ENCODE measurements around the gene ARF1. TPM values are rescaled to one million over a fixed set of nuclear protein-coding genes. Genes with fewer than 3 reads are reported as not detected.
A peak's percentile ranks its signal among the peaks of the same experiment; 100 is the strongest.

The ARF1 gene
- total and polyA plus RNA-seq, 10 of the 15 experiments (the other 5 are each of a cell fraction or from before 2014, with no cell fraction given) = 48.4 to 508 (median 283) TPM

DNA sequence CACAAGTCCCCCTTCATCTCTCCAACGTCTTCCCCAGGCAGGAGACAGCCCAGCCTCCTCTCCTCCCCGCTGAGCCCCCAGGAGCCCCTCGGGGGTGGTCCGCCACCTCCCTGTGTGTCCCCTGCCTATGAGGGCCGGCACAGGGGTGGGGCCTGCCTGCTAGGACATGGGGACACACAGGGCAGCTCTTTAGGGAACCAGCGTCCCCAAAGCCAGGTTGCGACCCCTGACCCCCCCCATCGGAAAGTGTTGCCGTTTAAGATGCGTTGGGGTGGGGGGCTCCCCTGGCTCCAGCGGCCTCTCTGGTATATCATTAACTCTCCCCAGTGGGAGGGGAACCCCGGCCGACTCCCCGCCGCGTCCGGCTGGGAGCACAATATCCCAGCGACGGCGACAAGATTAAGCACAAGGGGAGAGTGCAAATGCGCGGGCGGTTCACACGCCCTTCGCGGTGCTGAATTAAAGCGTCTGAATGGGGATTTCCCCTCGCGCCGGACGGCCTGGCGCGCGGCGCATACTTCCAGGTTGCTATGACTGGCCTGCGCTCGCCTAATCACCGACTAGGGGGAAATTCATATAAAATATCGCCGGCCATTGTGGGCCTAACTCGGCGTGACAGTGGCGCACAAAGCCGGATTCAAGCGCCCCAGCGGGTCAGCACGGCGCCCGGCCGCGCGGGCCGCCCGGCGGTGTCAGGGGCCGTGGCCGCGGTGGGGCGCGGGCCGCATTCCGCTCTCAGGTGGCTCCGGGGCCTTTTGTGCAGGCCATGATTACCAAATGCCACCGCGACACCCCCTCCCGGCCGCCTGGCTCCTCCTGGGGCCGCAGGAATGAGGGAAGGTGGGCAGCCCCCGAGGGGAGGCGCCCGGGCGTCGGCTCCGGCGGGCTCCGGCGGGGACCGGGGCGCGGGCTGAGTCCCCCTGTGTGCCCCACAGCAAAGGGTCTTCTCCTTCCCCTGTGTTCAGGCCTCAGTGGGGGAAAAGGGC, 44.8 kb upstream of the ARF1 start:
- Histone ChIP-seq H3K4me1 (ENCODE audit: control insufficient read depth, insufficient read depth, low read length) (no peaks in the 10 kb centered on the region), H3K27ac (ENCODE audit: control insufficient read depth, insufficient read depth) (no peak overlapping the region), H3K9ac (ENCODE audit: control insufficient read depth, insufficient read depth, low read length) (no peak overlapping the region), H3K4me2 (ENCODE audit: control insufficient read depth, insufficient read depth) (peak overlapping the region; percentile 42; the same call in 1 of the 2 replicates), H3K9me3 (replicated peaks; ENCODE audit: control insufficient read depth, insufficient read depth, low read length) (no peaks in the 10 kb centered on the region; the same call in 2 of the 3 replicates), H3K4me3 (no peak overlapping the region), H2AFZ (ENCODE audit: control insufficient read depth, low read depth, low read length) (no peak overlapping the region), H3K27me3 (replicated peaks in 1 of 2; ENCODE audit: control insufficient read depth in 2 of 2, insufficient read depth in 2 of 2, low read length in 1 of 2) (peaks cover 0 to 10% of the 10 kb centered on the region in 2 experiments; a peak in 1 of 4 replicates), H3K36me3 (ENCODE audit: control insufficient read depth in 2 of 2, insufficient read depth in 2 of 2, low read length in 1 of 2) (no peaks in the 10 kb centered on the region), H4K20me1 (ENCODE audit: control insufficient read depth, insufficient read depth) (no peaks in the 10 kb centered on the region; the same call in 1 of the 2 replicates), H3K79me2 (ENCODE audit: control insufficient read depth, insufficient read depth, low read length) (no peaks in the 10 kb centered on the region)
- CTCF ChIA-PET = interaction anchor here (1.3 kb wide), 1 partner anchor 39 kb away, joined by 6 read pairs; no protein-coding TSS in a partner anchor
- BruUV-seq (replicated peaks) = no TSS peak
- SMC1A ChIA-PET (ENCODE audit: uncharacterized antibody, unreplicated experiment) = no interaction called here
- WGBS (ENCODE audit: insufficient coverage, insufficient replicate concordance, low lambda C conversion rate, missing lambda C conversion rate) = 6% methylated on average over 58 of the region's 80 CpGs
- POLR2A ChIA-PET = no interaction called here
- FAIRE-seq (no peak), ATAC-seq (peak; percentile 92), DNase-seq (ENCODE audit: low read depth, low spot score) (no peak)
- intact Hi-C loops (cut with micrococcal nuclease; ENCODE audit: unreplicated experiment) (no loop called here), in situ Hi-C loops (cut with MboI) (no loop called here)
- RAD21 ChIA-PET (ENCODE audit: unreplicated experiment) = interaction anchor here (0.5 to 0.6 kb wide), 2 partner anchors 38 to 375 kb away, joined by 3 read pairs; no protein-coding TSS in a partner anchor
- TF ChIP-seq TBL1XR1 (IDR thresholded peaks at IDR 0.05; ENCODE audit: low read depth, low read length) (no peak), YY1 (IDR thresholded peaks at IDR 0.05; ENCODE audit: low read depth, low read length) (0 out of 2 replicates have a peak, but pooled peaks have one; percentile 24), NR2C2 (IDR thresholded peaks at IDR 0.05; ENCODE audit: borderline replicate concordance, control insufficient read depth, insufficient read length, low read depth) (no peak), ZNF207 (IDR thresholded peaks at IDR 0.05; ENCODE audit: borderline replicate concordance) (0 out of 2 replicates have a peak, but pooled peaks have one; percentile 44), RELA (IDR thresholded peaks at IDR 0.05; ENCODE audit: borderline replicate concordance, partially characterized antibody) (peak; percentile 50), IKZF1 (conservative IDR thresholded peaks at IDR 0.05) (peak; percentile 62), BACH1 (IDR thresholded peaks at IDR 0.05; ENCODE audit: borderline replicate concordance) (peak; percentile 34; the same call in 1 of the 2 replicates), SREBF2 (IDR thresholded peaks at IDR 0.05; ENCODE audit: low read length) (no peak), KLF5 (IDR thresholded peaks at IDR 0.05; ENCODE audit: partially characterized antibody) (no peak), NFIC (IDR thresholded peaks at IDR 0.05; ENCODE audit: low read depth, low read length) (no peak), GATAD2B (conservative IDR thresholded peaks at IDR 0.05; ENCODE audit: low read depth) (peak; percentile 59), EGR1 (IDR thresholded peaks at IDR 0.05; ENCODE audit: borderline replicate concordance in 1 of 2, low read depth in 2 of 2, low read length in 2 of 2) (peak in 1 of 2 experiments; percentile 41; a peak in 1 of 3 replicates), MTA2 (IDR thresholded peaks at IDR 0.05; ENCODE audit: low read depth) (peak; percentile 49), SIN3A (IDR thresholded peaks at IDR 0.05; ENCODE audit: low read depth, low read length) (no peak), ZNF384 (IDR thresholded peaks at IDR 0.05; ENCODE audit: borderline replicate concordance, low read depth, low read length) (no peak)
- TF ChIP-seq, protein P1, sequence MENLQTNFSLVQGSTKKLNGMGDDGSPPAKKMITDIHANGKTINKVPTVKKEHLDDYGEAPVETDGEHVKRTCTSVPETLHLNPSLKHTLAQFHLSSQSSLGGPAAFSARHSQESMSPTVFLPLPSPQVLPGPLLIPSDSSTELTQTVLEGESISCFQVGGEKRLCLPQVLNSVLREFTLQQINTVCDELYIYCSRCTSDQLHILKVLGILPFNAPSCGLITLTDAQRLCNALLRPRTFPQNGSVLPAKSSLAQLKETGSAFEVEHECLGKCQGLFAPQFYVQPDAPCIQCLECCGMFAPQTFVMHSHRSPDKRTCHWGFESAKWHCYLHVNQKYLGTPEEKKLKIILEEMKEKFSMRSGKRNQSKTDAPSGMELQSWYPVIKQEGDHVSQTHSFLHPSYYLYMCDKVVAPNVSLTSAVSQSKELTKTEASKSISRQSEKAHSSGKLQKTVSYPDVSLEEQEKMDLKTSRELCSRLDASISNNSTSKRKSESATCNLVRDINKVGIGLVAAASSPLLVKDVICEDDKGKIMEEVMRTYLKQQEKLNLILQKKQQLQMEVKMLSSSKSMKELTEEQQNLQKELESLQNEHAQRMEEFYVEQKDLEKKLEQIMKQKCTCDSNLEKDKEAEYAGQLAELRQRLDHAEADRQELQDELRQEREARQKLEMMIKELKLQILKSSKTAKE (IDR thresholded peaks at IDR 0.05; ENCODE audit: low read depth, poor library complexity, severe bottlenecking) = no peak
- TF ChIP-seq, protein P2, sequence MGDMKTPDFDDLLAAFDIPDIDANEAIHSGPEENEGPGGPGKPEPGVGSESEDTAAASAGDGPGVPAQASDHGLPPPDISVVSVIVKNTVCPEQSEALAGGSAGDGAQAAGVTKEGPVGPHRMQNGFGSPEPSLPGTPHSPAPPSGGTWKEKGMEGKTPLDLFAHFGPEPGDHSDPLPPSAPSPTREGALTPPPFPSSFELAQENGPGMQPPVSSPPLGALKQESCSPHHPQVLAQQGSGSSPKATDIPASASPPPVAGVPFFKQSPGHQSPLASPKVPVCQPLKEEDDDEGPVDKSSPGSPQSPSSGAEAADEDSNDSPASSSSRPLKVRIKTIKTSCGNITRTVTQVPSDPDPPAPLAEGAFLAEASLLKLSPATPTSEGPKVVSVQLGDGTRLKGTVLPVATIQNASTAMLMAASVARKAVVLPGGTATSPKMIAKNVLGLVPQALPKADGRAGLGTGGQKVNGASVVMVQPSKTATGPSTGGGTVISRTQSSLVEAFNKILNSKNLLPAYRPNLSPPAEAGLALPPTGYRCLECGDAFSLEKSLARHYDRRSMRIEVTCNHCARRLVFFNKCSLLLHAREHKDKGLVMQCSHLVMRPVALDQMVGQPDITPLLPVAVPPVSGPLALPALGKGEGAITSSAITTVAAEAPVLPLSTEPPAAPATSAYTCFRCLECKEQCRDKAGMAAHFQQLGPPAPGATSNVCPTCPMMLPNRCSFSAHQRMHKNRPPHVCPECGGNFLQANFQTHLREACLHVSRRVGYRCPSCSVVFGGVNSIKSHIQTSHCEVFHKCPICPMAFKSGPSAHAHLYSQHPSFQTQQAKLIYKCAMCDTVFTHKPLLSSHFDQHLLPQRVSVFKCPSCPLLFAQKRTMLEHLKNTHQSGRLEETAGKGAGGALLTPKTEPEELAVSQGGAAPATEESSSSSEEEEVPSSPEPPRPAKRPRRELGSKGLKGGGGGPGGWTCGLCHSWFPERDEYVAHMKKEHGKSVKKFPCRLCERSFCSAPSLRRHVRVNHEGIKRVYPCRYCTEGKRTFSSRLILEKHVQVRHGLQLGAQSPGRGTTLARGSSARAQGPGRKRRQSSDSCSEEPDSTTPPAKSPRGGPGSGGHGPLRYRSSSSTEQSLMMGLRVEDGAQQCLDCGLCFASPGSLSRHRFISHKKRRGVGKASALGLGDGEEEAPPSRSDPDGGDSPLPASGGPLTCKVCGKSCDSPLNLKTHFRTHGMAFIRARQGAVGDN (IDR thresholded peaks at IDR 0.05) = 0 out of 2 replicates have a peak, but pooled peaks have one; percentile 16

Measured in GM12878 (cell line).